NK-92 (cell line): ENCODE results near the gene ZNHIT3.

ENCODE experiments used
- DNase-seq: peaks from one replicate; lab custom pipeline; 2025; ENCODE audit not compliant: unreplicated experiment; lab: John Stamatoyannopoulos, UW

The ZNHIT3 gene

DNA sequence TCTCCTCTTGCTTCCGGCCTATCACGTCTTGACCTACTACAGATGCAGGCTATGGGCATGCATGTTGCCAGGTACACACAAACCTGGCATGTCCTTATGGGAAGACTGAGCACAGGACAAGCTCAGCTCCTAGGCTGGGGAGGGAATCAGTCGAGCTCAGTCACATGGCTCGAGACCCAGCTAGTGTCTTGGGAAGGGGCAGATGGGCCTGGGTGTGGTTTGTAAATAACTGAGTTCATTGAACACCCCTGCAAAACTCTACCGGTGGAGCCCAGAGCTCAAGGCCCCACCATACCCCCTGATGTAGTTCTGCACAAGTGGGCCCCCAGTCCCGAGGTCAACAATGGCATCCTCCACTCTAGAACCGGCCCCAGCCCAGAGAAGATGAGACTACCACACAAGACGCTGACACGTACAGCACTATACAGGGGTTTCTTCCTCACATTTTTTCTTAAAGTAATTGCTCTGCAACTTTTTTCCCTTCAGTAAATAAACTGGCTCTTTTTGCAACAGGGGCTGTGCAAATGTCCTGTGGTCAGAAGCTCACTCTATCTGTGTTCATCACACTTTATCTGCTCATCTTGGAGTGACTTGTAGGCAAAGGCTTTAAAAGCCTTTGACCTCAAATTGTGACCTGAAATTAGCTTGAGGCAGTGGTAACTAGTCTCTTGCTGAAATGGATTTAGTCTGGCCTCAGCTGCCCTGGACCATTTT, 22.9 kb downstream of the ZNHIT3 start:
- DNase-seq: no peak

DNA sequence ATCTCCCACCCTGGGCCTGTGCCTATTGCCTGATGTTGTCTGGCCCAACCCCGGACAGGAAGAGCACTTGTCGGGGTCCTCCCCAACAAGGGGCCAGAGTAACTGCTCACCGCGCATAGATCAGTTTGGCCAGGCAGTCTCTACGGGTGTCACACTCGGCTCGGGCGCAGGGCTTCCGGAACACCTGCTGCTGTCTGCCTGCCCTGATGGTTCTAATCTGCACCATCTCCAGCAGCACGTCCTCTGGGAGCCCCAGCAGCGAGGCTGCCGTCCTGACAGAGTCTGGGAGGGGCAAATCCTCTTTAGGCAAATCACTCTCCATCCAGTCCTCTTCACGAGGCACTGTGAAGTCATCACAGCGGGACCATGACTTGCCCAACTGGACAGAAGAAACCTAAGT, 24.2 kb downstream of the ZNHIT3 start:
- DNase-seq: no peak

DNA sequence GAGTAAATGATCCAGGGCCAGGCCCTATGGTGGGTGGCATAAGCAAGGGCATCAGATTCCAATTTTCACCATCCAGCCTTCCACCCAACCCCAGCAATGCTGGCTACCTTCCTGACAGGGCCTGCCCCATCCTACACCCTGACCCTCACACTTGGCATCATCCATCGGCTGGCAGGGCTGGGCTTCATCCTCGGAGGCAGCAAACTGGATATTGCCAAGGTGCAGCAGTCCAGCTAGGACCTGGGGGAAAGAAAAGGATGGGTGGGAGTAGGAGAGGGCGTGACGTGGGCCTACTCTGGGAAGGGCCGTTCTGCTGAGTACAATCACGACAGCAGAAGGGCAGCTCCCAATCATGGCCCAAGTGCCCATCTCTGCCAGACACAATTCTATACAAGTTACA, 24.7 kb downstream of the ZNHIT3 start:
- DNase-seq: no peak

DNA sequence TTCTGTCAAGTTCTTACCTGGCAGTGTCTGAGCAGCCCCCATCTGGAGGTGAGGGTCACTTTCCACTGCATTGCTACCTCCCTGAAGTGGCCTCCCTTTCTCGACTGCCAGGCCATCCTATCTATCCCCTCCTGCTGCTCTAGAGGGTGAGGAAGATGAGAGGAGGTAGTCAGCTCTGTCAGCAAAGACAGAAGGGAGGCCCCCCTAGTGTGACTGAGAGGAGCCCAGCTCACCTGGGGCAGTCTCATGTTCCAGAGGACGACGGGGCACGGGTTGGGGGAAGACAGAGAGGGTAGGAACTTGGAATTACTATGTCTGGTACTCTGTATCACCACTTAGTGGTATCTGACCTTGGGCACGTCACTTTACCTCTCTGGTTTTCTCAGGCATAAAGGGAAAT, 26.2 kb downstream of the ZNHIT3 start:
- DNase-seq: no peak

DNA sequence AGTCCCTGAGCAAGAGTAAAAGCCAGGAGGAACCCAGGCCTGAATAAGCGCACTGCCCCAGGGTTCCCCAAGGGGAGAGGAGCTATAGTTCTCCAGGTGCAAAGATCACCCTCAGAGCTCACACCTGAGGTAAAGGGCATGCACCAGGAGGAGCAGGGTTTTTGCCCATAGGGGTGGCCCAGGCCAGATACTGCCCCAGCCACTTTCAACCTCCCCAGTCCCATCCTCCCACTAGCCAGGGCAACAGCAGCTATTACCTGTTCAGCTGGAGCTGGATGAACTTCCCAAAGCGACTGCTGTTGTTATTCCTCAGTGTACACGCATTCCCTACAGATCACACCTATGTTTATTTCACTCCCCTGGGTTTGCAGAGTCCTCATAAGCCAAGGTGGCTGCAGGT, 28.4 kb downstream of the ZNHIT3 start:
- no peak for DNase-seq

DNA sequence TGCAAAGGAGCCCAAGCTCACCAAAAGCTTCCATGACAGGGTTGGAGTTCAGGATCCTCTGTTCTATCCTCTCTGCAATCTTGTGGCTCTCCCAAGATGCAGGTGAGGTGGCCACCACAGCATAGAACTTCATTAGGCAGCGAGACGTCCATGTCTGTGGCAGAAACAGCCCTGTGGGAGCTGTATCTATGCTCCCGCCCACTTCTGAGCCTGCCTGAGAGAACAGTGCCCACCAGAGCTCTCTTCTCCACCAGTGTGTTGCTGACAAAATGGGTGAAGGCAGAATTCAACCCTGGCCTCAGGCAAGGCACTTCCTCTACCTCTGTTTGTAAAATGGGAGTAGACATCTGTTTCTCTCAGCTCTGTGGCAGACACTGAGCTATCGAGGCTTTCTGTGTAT, 29.4 kb downstream of the ZNHIT3 start:
- no peak for DNase-seq

DNA sequence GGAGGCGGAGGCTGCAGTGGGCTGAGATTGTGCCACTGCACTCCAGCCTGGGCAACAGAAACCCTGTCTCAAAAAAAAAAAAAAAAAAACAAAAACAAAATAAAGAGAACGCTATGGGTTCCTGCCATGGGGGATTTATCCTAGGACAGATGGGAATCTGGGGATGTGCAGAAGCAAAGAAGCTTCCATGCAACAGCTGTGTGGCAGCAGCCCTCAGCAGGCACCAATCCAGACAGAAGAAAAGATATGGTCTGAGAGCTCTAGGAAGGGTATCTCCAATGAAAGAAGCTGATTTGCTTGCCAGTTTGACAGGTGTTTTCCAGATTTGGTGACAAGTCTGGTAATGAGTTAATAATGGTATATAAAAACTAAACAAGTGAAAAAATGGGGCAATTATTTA, 36.6 kb downstream of the ZNHIT3 start:
- DNase-seq: no peak

DNA sequence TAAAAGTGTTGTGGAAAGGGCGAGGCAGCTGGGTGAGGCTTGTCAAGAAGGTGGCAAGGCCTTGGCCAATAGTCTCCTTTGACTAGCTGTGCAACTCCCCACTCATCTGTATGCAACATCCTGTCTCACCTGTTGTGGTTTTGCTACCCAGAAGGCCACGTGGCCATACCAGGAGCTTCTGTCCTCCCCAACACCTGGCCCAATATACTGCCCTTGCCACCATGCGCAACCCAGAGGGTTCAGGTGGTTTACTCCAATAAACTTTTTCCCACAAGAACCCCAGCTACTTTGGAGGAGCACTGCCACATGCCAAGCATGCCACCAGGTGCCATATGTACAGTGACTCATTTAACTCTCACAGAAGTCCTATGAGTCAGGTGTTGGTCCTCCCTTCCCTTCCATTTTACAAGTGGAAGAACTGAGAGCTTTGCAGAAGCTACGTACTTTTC, 38.0 kb downstream of the ZNHIT3 start:
- no peak for DNase-seq

DNA sequence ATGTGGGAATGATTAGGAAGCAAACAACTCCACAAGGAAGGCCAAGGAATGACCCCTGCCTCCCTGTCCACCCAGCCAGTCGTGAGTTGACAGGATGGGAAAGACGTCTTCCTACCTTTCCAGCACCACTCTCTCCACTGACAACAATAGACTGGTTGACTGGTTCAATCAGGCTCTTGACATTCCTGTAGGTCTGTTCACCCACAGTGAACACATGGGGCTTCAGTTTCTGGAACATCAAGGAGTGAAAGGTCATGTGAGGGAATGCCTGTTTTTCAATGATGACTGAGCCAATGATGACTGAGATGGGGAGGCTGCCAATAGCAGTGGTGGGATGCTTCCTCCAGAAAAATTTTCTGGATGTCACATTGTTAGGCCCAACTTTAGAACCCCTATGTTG, 38.6 kb downstream of the ZNHIT3 start:
- DNase-seq: no peak

DNA sequence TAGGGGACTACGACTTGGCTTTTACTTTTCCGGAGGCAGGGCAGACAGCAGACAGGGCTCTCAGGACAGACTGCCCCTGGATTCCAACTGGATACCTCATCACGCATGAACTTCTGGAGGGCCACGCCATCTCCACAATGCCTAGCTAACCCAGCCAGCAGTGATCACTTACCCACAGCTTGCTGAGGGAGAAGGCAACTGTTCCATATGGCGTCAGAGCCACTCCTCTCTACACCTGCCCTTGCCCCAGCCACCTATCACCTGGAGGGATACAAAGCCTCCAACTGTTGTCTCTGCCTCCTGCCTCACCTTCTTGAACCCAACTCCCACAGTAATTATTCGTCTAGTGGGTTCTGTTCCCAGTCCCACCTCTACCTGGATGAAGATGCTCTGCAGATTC, 39.4 kb downstream of the ZNHIT3 start:
- no peak for DNase-seq

DNA sequence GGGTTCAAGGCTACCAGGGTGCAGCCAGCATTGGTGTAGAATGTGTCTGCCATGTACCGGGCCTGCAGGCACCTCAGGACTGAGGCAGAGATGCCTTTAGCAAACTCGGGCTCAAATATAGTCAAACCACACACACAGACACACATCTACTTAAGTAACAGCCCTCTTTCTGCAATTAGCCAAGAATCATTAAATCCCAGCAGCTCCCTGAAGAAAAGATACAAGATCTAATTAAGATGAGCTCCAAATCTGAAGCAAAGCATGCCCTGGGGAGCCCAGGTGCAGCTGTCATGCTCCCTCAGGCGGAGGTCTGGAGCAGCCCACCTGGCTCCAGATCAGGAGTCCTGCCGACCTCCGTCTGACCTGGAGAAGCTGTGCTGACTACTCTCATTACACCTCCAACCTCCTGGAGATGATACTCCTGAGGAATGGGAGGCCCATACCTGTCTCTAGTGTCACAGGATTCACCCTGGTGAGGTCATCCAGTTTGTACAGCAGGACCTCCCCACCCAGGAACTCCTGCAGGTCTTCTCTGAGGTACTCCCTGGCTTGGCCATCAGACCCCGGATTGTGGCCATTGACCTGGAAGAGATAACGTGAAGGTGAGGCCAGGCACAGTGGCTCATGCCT, 41.3 kb downstream of the ZNHIT3 start:
- no peak for DNase-seq

DNA sequence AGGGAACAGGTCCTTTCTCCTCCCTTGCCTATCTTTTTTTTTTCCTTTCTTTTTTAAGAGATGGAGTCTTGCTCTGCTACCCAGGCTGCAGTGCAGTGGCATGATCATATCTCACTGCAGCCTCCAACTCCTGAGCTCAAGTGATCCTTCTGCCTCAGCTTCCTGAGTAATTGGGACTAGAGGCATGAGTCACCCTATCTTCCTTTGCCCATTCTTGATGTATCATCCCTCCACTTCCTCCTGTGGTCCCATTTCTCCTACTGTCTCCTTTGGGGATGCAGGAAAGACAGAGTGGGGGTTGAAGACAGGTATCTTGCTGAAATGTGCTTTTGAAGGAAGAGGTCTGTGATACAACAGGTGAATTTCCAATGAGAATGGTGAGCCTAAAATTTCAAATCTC, 42.6 kb downstream of the ZNHIT3 start:
- DNase-seq: no peak

DNA sequence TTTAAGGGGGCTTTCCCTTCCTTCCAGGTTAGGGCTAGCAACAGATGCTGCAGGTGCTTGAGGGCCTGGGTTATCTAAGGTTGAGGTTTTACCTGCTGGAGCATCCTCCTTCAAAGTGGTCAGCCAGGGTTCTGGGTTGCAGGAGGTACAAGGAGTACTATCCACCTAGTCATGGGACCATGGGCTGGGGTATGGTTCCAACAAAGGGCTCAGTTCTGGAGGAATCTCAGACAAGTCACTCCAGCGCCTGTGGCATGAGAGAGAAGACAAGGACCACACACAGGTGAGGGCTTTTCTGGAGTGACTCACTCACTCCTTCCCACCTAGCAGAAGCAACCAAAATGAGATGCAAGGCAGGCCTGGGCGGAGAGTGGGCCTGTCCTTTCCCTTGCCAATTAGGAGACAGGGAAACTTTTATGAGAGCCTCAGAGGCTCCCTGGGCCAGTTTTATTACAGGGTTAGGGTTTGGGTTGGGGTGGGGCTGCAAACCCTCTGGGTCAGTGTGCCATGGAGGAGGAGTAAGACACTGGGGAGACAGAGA, 46.0 kb downstream of the ZNHIT3 start:
- no peak for DNase-seq

DNA sequence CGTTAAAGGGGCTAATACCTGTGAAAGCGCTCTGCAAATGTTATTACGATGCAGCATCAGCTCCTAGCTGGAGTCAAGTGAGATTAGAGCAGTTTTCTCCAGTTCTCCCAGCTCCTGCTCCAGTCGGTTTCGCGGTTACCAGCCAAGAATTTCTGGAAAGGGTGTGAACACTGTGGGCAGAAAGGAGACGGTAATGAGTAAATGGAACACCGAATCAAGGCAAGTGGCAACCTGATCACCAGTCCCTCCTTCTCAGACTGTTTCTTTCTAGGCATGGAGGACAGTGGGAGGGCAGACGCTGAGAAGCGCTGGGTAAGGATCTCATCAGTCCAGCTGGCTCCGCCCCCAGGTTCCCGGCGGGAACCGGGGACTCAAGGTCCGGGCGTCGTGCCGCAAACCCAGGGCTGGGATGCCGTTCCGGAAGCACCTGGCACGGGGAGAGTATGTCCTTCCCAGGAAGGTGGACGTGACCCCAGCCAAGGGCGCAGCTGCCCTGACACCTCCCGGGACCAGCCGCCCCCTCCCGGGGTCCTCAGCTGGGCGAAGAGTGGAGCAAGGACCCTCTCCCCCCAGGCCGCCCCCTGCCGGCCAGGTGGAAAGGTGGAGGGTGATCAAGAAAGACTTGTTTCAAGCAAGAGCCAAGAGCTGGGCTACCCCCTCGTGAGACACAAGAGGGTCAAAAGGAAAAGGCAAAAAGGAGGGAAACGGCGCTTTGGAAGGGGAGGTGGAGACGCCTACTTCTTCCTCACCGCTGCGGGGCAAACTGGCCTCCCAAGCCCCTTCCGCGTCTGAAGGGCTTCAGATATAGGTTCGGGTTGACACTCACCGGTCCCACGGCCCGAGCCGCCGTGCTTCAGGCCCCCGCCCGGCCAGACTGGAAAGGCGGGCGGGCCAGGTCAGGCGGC, 47.7 kb downstream of the ZNHIT3 start:
- DNase-seq: no peak

DNA sequence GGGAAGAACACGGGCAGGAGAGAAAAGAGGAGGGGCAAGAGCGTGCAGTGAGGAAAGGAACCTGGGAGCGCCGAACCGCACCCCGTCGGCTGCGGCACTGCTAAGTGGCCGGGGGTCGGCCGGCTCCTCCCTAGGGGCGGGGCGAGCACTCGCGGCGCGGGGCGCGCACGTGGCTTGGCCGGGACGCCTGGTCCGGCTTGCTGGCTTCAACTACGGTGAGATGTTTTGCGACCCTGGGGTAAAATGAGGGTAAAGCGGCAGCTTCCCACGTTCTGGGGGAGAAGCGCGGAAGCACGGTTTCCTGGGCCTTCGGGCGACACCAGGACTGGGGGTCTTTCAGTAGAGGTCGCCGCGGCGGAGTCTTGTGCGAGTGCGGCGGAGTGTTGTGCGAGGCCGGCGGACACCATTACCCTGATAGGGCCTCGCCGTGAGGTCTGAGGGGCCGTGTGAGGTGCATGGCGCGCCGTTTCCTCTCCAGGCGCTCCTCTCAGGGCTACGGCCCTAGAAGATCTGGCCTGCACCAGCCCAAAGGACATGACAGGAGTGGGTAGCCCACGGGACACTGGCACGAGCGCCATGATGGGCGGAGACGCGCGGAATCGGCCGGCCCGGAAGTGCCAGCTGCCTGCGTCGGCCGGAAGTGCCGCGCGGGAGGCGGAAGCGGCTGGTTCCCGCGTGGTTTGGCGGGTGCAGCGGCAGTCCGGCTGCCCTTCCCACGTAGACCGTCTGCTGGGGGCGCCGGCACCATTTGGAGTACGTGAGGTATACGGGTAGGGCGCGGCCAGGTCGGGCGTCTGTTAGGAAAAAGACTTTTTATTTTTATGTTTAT, 48.6 kb downstream of the ZNHIT3 start, which contains the start of the genes MYO19 and PIGW:
TSS of gene MYO19 (minus strand) at position 29 of the 829 bp plus-strand sequence. CDS start 2,330 bp downstream, outside the sequence.
TSS of gene PIGW (plus strand) at position 148 of the 829 bp plus-strand sequence. CDS start 2,115 bp downstream, outside the sequence.
- DNase-seq: no peak

DNA sequence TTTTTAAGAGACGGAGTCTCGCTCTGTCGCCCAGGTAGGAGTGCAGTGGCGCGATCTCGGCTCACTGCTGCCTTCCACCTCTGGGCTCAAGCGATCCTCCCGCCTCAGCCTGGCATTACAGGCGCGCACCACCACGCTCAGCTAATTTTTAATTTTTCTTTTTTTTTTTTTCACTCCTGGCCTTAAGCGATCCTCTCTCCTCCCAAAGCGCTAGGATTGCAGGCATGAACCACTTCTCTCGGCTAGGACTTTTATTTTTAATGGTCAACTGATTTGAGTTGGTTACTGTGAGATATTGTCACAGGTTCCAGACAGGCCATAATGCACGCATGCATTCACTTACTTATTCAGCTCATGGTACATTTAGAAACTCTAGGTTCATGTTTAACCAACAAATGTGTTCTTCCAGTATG, 49.2 kb downstream of the ZNHIT3 start:
- no peak for DNase-seq

DNA sequence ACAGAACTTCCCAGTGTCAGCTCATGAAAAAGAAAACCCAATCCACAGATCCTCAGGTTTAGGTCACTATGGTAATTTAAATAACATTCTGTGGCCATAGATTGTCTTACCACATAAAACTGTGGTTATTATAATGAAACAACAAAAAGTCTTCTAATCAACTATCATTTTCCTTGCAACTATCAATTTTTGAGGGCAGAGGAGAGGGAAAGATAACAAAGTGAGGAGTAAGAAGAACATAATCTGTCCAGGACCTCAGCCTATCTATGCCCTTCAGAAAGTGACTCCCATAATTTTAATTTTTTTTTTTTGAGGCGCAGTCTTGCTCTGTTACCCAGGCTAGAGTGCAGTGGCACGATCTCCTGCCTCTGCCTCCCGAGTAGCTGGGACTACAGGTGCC, 54.2 kb downstream of the ZNHIT3 start:
- no peak for DNase-seq

DNA sequence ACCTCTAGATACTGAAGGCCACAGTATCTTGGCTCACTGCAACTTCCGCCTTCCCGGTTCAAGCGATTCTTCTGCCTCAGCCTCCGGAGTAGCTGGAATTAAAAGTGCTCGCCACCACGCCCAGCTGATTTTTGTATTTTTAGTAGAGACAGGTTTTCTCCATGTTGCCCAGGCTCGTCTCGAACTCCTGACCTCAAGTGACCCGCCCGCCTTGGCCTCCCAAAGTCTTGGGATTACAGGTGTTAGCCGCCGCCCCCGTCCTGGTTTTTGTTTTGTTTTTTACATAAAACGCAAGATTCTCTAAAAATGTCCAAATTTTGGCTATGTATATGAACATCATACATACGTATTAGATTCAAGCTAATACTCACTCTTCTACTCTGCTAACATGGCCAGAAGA, 56.3 kb downstream of the ZNHIT3 start:
- DNase-seq: no peak

DNA sequence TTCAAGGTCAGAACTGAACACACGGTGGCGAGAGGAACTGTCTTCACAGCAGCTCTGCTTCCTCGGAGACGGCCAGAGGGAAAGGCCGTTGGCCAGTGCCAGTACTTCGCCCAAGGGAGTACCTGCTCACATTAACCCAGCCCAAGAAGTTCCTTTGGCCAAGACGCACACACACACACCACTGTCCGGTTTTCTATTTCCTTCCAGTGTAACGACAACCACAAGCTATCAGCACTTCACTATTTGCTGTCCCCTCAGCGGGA, 57.5 kb downstream of the ZNHIT3 start:
- no peak for DNase-seq

DNA sequence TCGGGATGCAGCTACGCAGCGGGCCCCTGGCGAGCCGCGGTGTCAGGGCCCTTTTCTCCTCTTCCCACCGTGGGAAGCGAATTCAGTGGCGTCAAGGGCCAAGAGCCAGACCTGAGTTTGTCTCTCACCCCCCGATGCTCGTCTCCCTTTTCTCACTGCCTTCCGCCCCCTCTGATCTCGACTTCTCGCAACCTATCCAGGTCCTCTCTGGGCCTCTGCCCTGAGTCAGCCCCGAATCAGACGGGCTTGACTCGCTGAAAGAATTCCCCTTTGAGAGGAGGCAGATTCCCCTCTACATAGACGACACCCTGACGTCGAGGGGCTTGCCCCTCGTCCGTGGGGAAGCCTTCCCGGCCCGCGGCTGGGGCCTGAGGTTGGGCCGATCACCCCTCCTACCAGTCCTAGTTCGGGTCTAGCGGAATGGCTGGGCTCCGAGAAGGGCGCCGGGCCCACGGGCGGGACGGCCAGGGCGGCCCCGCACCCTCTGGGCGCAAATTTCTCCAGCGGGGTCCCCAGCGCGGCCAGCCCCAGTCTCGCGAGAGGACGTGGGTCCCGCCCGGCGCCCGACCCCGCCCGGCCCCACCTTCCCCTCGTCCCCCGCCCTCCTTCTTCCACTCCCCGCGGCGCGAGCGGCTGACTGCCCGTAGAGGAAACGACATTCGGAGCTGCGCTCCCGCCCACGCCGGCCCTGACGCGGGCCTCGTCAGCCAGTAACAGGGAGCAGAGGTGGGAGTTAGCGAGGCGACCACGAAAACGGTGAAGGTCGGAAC, 58.0 kb downstream of the ZNHIT3 start, which contains the start of gene GGNBP2:
TSS of gene GGNBP2 (plus strand) at position 613 of the 770 bp plus-strand sequence. CDS start 806 bp downstream, outside the sequence.
- DNase-seq: peak; percentile 59
